Parathyroid adenoma (tissue), 2 donors: ENCODE measurements around the gene SLC2A4RG.

ENCODE experiments used
- H2AFZ ChIP-seq: fragments of 300-600 bp; sonication (generic); one replicate; pipeline ENCODE4 v1.7.0; 2017; ENCODE audit warnings: antibody characterized with exemption, mild to moderate bottlenecking
- H3K27ac ChIP-seq: fragments of 300-600 bp; sonication (generic); one replicate; pipeline ENCODE4 v1.7.0; 2017
- H3K27me3 ChIP-seq: fragments of 300-600 bp; sonication (generic); one replicate; pipeline ENCODE4 v1.7.0; 2017; ENCODE audit warnings: low read length; ENCODE audit not compliant: control insufficient read depth, insufficient read depth
- H3K36me3 ChIP-seq: fragments of 300-600 bp; sonication (generic); one replicate; pipeline ENCODE4 v1.7.0; 2017; ENCODE audit warnings: low read length; ENCODE audit not compliant: control insufficient read depth, insufficient read depth
- H3K4me1 ChIP-seq: fragments of 300-600 bp; sonication (generic); one replicate; pipeline ENCODE4 v1.7.0; 2017; ENCODE audit warnings: control low read depth
- H3K4me2 ChIP-seq: fragments of 300-600 bp; sonication (generic); one replicate; pipeline ENCODE4 v1.7.0; 2017; ENCODE audit warnings: low read length
- H3K4me3 ChIP-seq: fragments of 300-600 bp; sonication (generic); one replicate; pipeline ENCODE4 v1.7.0; 2017; ENCODE audit warnings: low read depth, low read length
- H3K79me2 ChIP-seq: fragments of 300-600 bp; sonication (generic); one replicate; pipeline ENCODE4 v1.7.0; 2017; ENCODE audit warnings: control low read depth
- H3K9ac ChIP-seq: fragments of 300-600 bp; sonication (generic); one replicate; pipeline ENCODE4 v1.7.0; 2017; ENCODE audit warnings: mild to moderate bottlenecking
- H3K9me3 ChIP-seq: fragments of 300-600 bp; sonication (generic); one replicate; pipeline ENCODE4 v1.7.0; 2017; ENCODE audit warnings: low read length; ENCODE audit not compliant: control insufficient read depth
- CTCF ChIP-seq: fragments of 300-600 bp; sonication (generic); IDR thresholded peaks from one replicate; pipeline ENCODE4 v1.7.0; 2017; ENCODE audit warnings: antibody characterized with exemption, mild to moderate bottlenecking
- donor health status: primary hyperparathyroidism.

The SLC2A4RG gene

GRCh38 chr20:63752411-63753101 lies 13.0 kb downstream of the SLC2A4RG start:
- Histone ChIP-seq H3K4me1 (no peaks in the 10 kb centered on the region), H3K27ac (no peak overlapping the region), H3K27me3 (no peaks in the 10 kb centered on the region), H3K9me3 (no peaks in the 10 kb centered on the region), H2AFZ (no peak overlapping the region), H3K36me3 (no peaks in the 10 kb centered on the region), H3K4me3 (no peak overlapping the region), H3K79me2 (peaks cover 3% of the 10 kb centered on the region), H3K4me2 (no peak overlapping the region), H3K9ac (no peak overlapping the region)
- no peak for TF ChIP-seq CTCF

GRCh38 chr20:63753381-63753780 lies 13.8 kb downstream of the SLC2A4RG start:
- H3K4me2 ChIP-seq = no peak overlapping the region
- H3K9ac ChIP-seq = no peak overlapping the region
- H3K27ac ChIP-seq = no peak overlapping the region
- no peaks in the 10 kb centered on the region for H3K27me3 ChIP-seq
- no peak overlapping the region for H3K4me3 ChIP-seq
- no peak overlapping the region for H2AFZ ChIP-seq
- no peaks in the 10 kb centered on the region for H3K9me3 ChIP-seq
- no peaks in the 10 kb centered on the region for H3K4me1 ChIP-seq
- no peak for TF ChIP-seq CTCF
- no peaks in the 10 kb centered on the region for H3K36me3 ChIP-seq
- H3K79me2 ChIP-seq = peaks cover 3% of the 10 kb centered on the region

- no peak overlapping the region for H3K27ac ChIP-seq
Measured at GRCh38 chr20:63754008-63754407, 14.4 kb downstream of the SLC2A4RG start.

GRCh38 chr20:63755933-63756647 lies 16.5 kb downstream of the SLC2A4RG start:
- no peak for TF ChIP-seq CTCF
- no peak overlapping the region for H3K4me2 ChIP-seq
- no peaks in the 10 kb centered on the region for H3K4me1 ChIP-seq
- no peak overlapping the region for H3K4me3 ChIP-seq
- no peaks in the 10 kb centered on the region for H3K36me3 ChIP-seq
- H3K9me3 ChIP-seq = no peaks in the 10 kb centered on the region
- H3K9ac ChIP-seq = no peak overlapping the region
- H3K27ac ChIP-seq = no peak overlapping the region
- peaks cover 3% of the 10 kb centered on the region for H3K79me2 ChIP-seq
- H3K27me3 ChIP-seq = no peaks in the 10 kb centered on the region
- H2AFZ ChIP-seq = no peak overlapping the region

More at GRCh38 chr20:63754008-63754407, 14.4 kb downstream of the SLC2A4RG start:
- Histone ChIP-seq H2AFZ (no peak overlapping the region), H3K4me3 (no peak overlapping the region), H3K27me3 (no peaks in the 10 kb centered on the region), H3K4me2 (no peak overlapping the region), H3K9ac (no peak overlapping the region), H3K79me2 (peaks cover 3% of the 10 kb centered on the region), H3K4me1 (no peaks in the 10 kb centered on the region), H3K36me3 (no peaks in the 10 kb centered on the region), H3K9me3 (no peaks in the 10 kb centered on the region)
- TF ChIP-seq CTCF = no peak
